ENCODE data around the gene URI1. TPM values are rescaled to one million over a fixed set of nuclear protein-coding genes. Genes with fewer than 3 reads are reported as not detected.

The URI1 gene
- total and polyA plus RNA-seq, 2 of the 8 experiments (the other 6 are each of a cell fraction or from before 2014, with no cell fraction given) = 27.7 to 64.3 TPM

GRCh38 chr19:29934257-29934656 is 7.8 kb upstream of the URI1 start:
- DNase-seq (ENCODE audit: low read depth in 1 of 2, low spot score in 2 of 2) = no peak
- Histone ChIP-seq H2AK5ac (ENCODE audit: low read depth, low read length) (no peak overlapping the region), H3K4ac (replicated peaks; ENCODE audit: insufficient read length, low read depth, low read length) (no peak overlapping the region), H3K9ac (replicated peaks in 1 of 4; ENCODE audit: extremely low read depth in 1 of 4, low read depth in 3 of 4, low read length in 3 of 4) (no peak overlapping the region), H2BK15ac (ENCODE audit: low read length) (no peak overlapping the region), H3K4me1 (replicated peaks in 1 of 4; ENCODE audit: control insufficient read depth in 3 of 4, insufficient read depth in 4 of 4, low read length in 3 of 4) (no peaks in the 10 kb centered on the region), H2BK5ac (ENCODE audit: low read depth, low read length) (no peak overlapping the region), H3K4me3 (ENCODE audit: extremely low read depth in 1 of 4, insufficient read depth in 2 of 4, low read depth in 3 of 4, low read length in 4 of 4) (no peak overlapping the region), H4K20me1 (replicated peaks in 1 of 2; ENCODE audit: control insufficient read depth in 1 of 2, insufficient read depth in 2 of 2, low read length in 2 of 2) (no peaks in the 10 kb centered on the region), H2BK12ac (ENCODE audit: low read depth, low read length) (no peak overlapping the region), H3K14ac (ENCODE audit: insufficient read length) (no peak overlapping the region), H3K4me2 (ENCODE audit: insufficient read depth in 1 of 2, low read depth in 2 of 2, low read length in 2 of 2) (no peak overlapping the region), H3K79me1 (ENCODE audit: low read depth, low read length) (no peaks in the 10 kb centered on the region), H2BK20ac (ENCODE audit: low read length) (no peak overlapping the region), H4K8ac (ENCODE audit: extremely low read depth, insufficient read depth, low read length) (no peak overlapping the region), H3K79me2 (ENCODE audit: control insufficient read depth in 1 of 2, insufficient read depth in 2 of 2, low read length in 2 of 2) (no peaks in the 10 kb centered on the region), H3K23ac (ENCODE audit: insufficient read length) (no peak overlapping the region), H4K91ac (replicated peaks; ENCODE audit: insufficient read length, low read length) (no peak overlapping the region), H4K5ac (ENCODE audit: insufficient read length, low read depth, low read length) (no peak overlapping the region), H3K36me3 (ENCODE audit: control insufficient read depth in 2 of 4, insufficient read depth in 4 of 4, low read length in 3 of 4) (no peaks in the 10 kb centered on the region), H3K9me3 (ENCODE audit: insufficient read depth in 2 of 2, low read depth in 1 of 2, low read length in 1 of 2) (peaks cover 4 to 16% of the 10 kb centered on the region in 2 experiments; a peak in 3 of 4 replicates), H3K18ac (ENCODE audit: extremely low read depth, low read length) (no peak overlapping the region), H3K56ac (replicated peaks; ENCODE audit: insufficient read length, low read depth, low read length) (no peak overlapping the region), H2AFZ (ENCODE audit: low read length) (no peak overlapping the region), H3K27ac (ENCODE audit: low read depth, low read length) (no peak overlapping the region), H3K27me3 (replicated peaks in 1 of 4; ENCODE audit: control insufficient read depth in 3 of 4, extremely low read depth in 1 of 4, insufficient read depth in 3 of 4, low read length in 3 of 4) (no peaks in the 10 kb centered on the region), H3K23me2 (ENCODE audit: low read depth, low read length) (no peaks in the 10 kb centered on the region), H2BK120ac (replicated peaks; ENCODE audit: low read depth, low read length) (no peak overlapping the region)
- FAIRE-seq = no peak
- WGBS, 2 experiments (ENCODE audit: extremely low coverage in 1 of 2, insufficient coverage in 1 of 2, insufficient read length in 1 of 2, insufficient replicate concordance in 2 of 2, low coverage in 1 of 2, low lambda C conversion rate in 2 of 2, missing lambda C conversion rate in 1 of 2) = 95% methylated on average over 3 of the region's 3 CpGs; no CpG with 5 or more reads in 1 of the 2 experiments
- POLR2A ChIA-PET (ENCODE audit: partially characterized antibody) = no interaction called here
- CTCF ChIA-PET (ENCODE audit: partially characterized antibody) = no interaction called here
- TF ChIP-seq CHD2 (IDR thresholded peaks at IDR 0.05; ENCODE audit: low read length) (no peak), TAF7 (optimal IDR thresholded peaks at IDR 0.05; ENCODE audit: borderline replicate concordance, low read depth, low read length) (no peak), SP1 (IDR thresholded peaks at IDR 0.05; ENCODE audit: low read depth, low read length) (no peak), RNF2 (IDR thresholded peaks at IDR 0.05; ENCODE audit: borderline replicate concordance, low read depth, low read length, missing control alignments, poor library complexity, severe bottlenecking) (no peak), EZH2 (IDR thresholded peaks at IDR 0.05; ENCODE audit: low read depth, low read length, severe bottlenecking) (no peak), NRF1 (IDR thresholded peaks at IDR 0.05; ENCODE audit: low read depth, low read length) (no peak), JUN (IDR thresholded peaks at IDR 0.05; ENCODE audit: low read depth, low read length) (no peak), RXRA (IDR thresholded peaks at IDR 0.05; ENCODE audit: insufficient read depth, low read depth, low read length) (no peak), YY1 (IDR thresholded peaks at IDR 0.05; ENCODE audit: low read depth, low read length) (no peak), CBX5 (IDR thresholded peaks at IDR 0.05; ENCODE audit: low read depth, low read length) (no peak), PHF8 (conservative IDR thresholded peaks at IDR 0.05; ENCODE audit: low read depth, low read length) (no peak), CHD1 (IDR thresholded peaks at IDR 0.05; ENCODE audit: low read depth, low read length) (no peak), MAX (IDR thresholded peaks at IDR 0.05) (no peak), JUND (IDR thresholded peaks at IDR 0.05; ENCODE audit: low read length) (no peak)

All from H1 (cell line).